BE2C (cell line): Measurements from ENCODE around the gene EBPL.
A peak's percentile ranks its signal among the peaks of the same experiment; 100 is the strongest.

Experiments
- DNase-seq: peaks from one replicate; pipeline ENCODE4 v3.0.0-alpha.2; 2020
- H3K27me3 ChIP-seq: fragments of 250-450 bp; sonication (Bioruptor Pico); 2 replicates; pipeline ENCODE4 v1.5.1; 2020; ENCODE audit warnings: mild to moderate bottlenecking
- H3K36me3 ChIP-seq: fragments of 250-450 bp; sonication (Bioruptor Pico); 2 replicates; pipeline ENCODE4 v1.5.1; 2020; ENCODE audit warnings: mild to moderate bottlenecking
- H3K4me1 ChIP-seq: fragments of 250-450 bp; sonication (Bioruptor Pico); 2 replicates; pipeline ENCODE4 v1.5.1; 2020
- H3K4me3 ChIP-seq: 2 replicates; pipeline ENCODE4 v1.5.1; 2011; ENCODE audit warnings: low read depth, low read length
- H3K9me3 ChIP-seq: fragments of 250-450 bp; sonication (Bioruptor Pico); 2 replicates; pipeline ENCODE4 v1.5.1; 2020
- CTCF ChIP-seq: IDR thresholded peaks from 2 replicates; pipeline ENCODE4 v1.5.1; 2012; ENCODE audit warnings: mild to moderate bottlenecking, low read depth, low read length

EBPL gene

GRCh38 chr13:49629196-49629938, 61.9 kb downstream of the EBPL start:
- no peak overlapping the region for H3K4me3 ChIP-seq
- no peak for TF ChIP-seq CTCF
- H3K27me3 ChIP-seq: no peaks in the 10 kb centered on the region

GRCh38 chr13:49627831-49628652, 63.2 kb downstream of the EBPL start, which contains the start of gene ARL11:
Gene ARL11 (plus strand): TSS chr13:49628507. CDS start chr13:49630448, 1,941 bp downstream.
- Histone ChIP-seq H3K9me3 (no peaks in the 10 kb centered on the region), H3K4me3 (no peak within 1 kb of the TSS), H3K36me3 (no peaks in the 10 kb centered on the region), H3K4me1 (no peaks in the 10 kb centered on the region), H3K27me3 (no peaks in the 10 kb centered on the region)
- no peak for TF ChIP-seq CTCF
- peak; percentile 22 for DNase-seq

More at GRCh38 chr13:49629196-49629938, 61.9 kb downstream of the EBPL start:
- H3K9me3 ChIP-seq: no peaks in the 10 kb centered on the region
- H3K36me3 ChIP-seq: no peaks in the 10 kb centered on the region
- no peaks in the 10 kb centered on the region for H3K4me1 ChIP-seq
- no peak for DNase-seq

- H3K27me3 ChIP-seq: no peaks in the 10 kb centered on the region
- H3K4me1 ChIP-seq: no peaks in the 10 kb centered on the region
- no peak overlapping the region for H3K4me3 ChIP-seq
- TF ChIP-seq CTCF: no peak
- H3K36me3 ChIP-seq: no peaks in the 10 kb centered on the region
- no peaks in the 10 kb centered on the region for H3K9me3 ChIP-seq
- DNase-seq: no peak
These were observed 65.8 kb downstream of the EBPL start for GRCh38 chr13:49625392-49626079.

GRCh38 chr13:49624229-49624628, 67.1 kb downstream of the EBPL start:
- no peaks in the 10 kb centered on the region for H3K36me3 ChIP-seq
- H3K4me3 ChIP-seq: no peak overlapping the region
- no peak for DNase-seq
- H3K27me3 ChIP-seq: no peaks in the 10 kb centered on the region
- TF ChIP-seq CTCF: no peak
- H3K9me3 ChIP-seq: no peaks in the 10 kb centered on the region
- H3K4me1 ChIP-seq: no peaks in the 10 kb centered on the region

GRCh38 chr13:49622174-49622946, 68.9 kb downstream of the EBPL start:
- H3K27me3 ChIP-seq: no peaks in the 10 kb centered on the region
- H3K4me3 ChIP-seq: no peak overlapping the region
- no peaks in the 10 kb centered on the region for H3K36me3 ChIP-seq
- no peak for TF ChIP-seq CTCF
- H3K4me1 ChIP-seq: no peaks in the 10 kb centered on the region
- H3K9me3 ChIP-seq: no peaks in the 10 kb centered on the region
- no peak for DNase-seq
